Adrenal gland (tissue), 12 donors: ENCODE results near the gene GNPDA1. TPM values are rescaled to one million over a fixed set of nuclear protein-coding genes. Genes with fewer than 3 reads are reported as not detected.
"Not testable (repeated sequence)": the region's sequence is repeated elsewhere in the genome, so short reads cannot be mapped to it uniquely, and the experiment has no call there.

ENCODE experiments used
- DNase-seq, 7 donors: peaks; one replicate each; pipeline ENCODE4 v3.0.0-alpha.2; 2019 to 2020
- H3K27ac ChIP-seq, 5 donors: fragments of 200-600 bp; sonication (generic) in 4 of 5; 1 replicate in 3 of 5; 2 replicates in 2 of 5; pipeline versions ENCODE4 v1.5.1 to v1.8.0; 2016 to 2020; ENCODE audit warnings: mild to moderate bottlenecking in 1 of 5
- H3K27me3 ChIP-seq: fragments of 200-600 bp; 2 replicates; pipeline ENCODE4 v1.8.0; 2021
- H3K36me3 ChIP-seq, 2 donors: fragments of 200-600 bp; replicated peaks in 1 of 2; 1 replicate in 1 of 2; 2 replicates in 1 of 2; pipeline versions ENCODE4 v1.5.1 to v1.8.0; 2018 to 2022
- H3K4me1 ChIP-seq, 2 donors: fragments of 200-600 bp; replicated peaks in 1 of 2; 1 replicate in 1 of 2; 2 replicates in 1 of 2; pipeline versions ENCODE4 v1.5.1 to v1.8.0; 2018 to 2021
- H3K4me3 ChIP-seq, 4 donors: fragments of 200-600 bp; sonication (generic) in 3 of 4; one replicate each; pipeline ENCODE4 v1.5.1; 2016 to 2018
- H3K9me3 ChIP-seq, 3 donors: fragments of 200-600 bp; sonication (generic) in 1 of 3; replicated peaks in 1 of 3; 1 replicate in 2 of 3; 2 replicates in 1 of 3; pipeline versions ENCODE4 v1.5.1 to v1.8.0; 2016 to 2021
- CTCF ChIP-seq, 6 experiments: fragments of 450-650 bp in 4 of 6; fragments of 200-600 bp in 2 of 6; sonication (generic) in 1 of 6; IDR thresholded peaks; 1 replicate in 5 of 6; 2 replicates in 1 of 6; pipeline versions ENCODE4 v1.5.1 to v1.8.0; 2016 to 2021; ENCODE audit warnings: antibody characterized with exemption in 6 of 6, mild to moderate bottlenecking in 2 of 6, moderate library complexity in 1 of 6
- POLR2A ChIP-seq, 2 donors: fragments of 450-650 bp; IDR thresholded peaks; one replicate each; pipeline ENCODE4 v1.6.1; 2017; ENCODE audit warnings: antibody characterized with exemption in 2 of 2, mild to moderate bottlenecking in 2 of 2, moderate library complexity in 1 of 2
- WGBS, 4 donors: extraction: QIAGEN DNeasy Blood & Tissue Kit in 2 of 4; methylation state at CpG; one replicate each; pipeline versions ENCODE4 v1.1.5 to v1.1.7; 2013 to 2017; 5-methylcytosine and 5-hydroxymethylcytosine counted together
- intact Hi-C, 2 donors: fragments of 100-400 bp; cut with DNase I; formaldehyde crosslinking; loops; one replicate each; pipeline versions ENCODE4 v1.14.1 to v1.15.0; 2022 to 2023
- polyA plus RNA-seq, 3 donors: library from polyadenylated mRNA; stranded (reverse); fragments of 200-250 nt in 2 of 3; fragments of 350-450 nt in 1 of 3; fragmentation: Illumina TruSeq in 1 of 3; extraction: RNeasy Lipid Tissue Mini Kit (QIAGEN cat#74804) in 1 of 3; gene quantifications; one replicate each; pipeline ENCODE4 v1.2.3, GENCODE V29; 2013 to 2014
- total RNA-seq, 9 donors: library from RNA; depleted of rRNA in 4 of 9; stranded (reverse); fragments of >200 nt in 4 of 9; fragments of 120-200 nt in 1 of 9; fragmentation: NEBNext Ultra II Directional in 1 of 9; extraction: Animal tissue kit (Norgen Biotek cat#: 25700) in 1 of 9; gene quantifications; one replicate each; pipeline versions ENCODE4 v1.1.0 to v1.2.4, GENCODE V29; 2013 to 2023
- donor health status: healthy with polysubstance abuse.
- donor health status: Bipolar disorder and iron deficiency.
- donor health status: DM: yes; HTN: yes; CAD: no.
- donor health status: DM: no; HTN: no; CAD: no.
- donor health status: DM: no; HTN: no; CAD: no.
- donor health status: DM: yes; HTN: yes; CAD: no.

GNPDA1 gene
- total and polyA plus RNA-seq, 12 donors, result 23.3 to 92.8 (median 58.7) TPM

GRCh38 chr5:142036918-142037317 lies 24.1 kb upstream of the GNPDA1 start:
- H3K9me3 ChIP-seq, result no peaks in the 10 kb centered on the region
- H3K27ac ChIP-seq, result no peak overlapping the region
- H3K4me1 ChIP-seq, result peaks cover 0 to 7% of the 10 kb centered on the region in 2 donors
- WGBS, 4 donors, result 86 to 91% (median 88%) methylated on average over 13 of the region's 13 CpGs
- DNase-seq, result peak in 1 of 7 donors; percentile 18
- no peak overlapping the region for H3K4me3 ChIP-seq
- intact Hi-C loops, result no loop called here
- H3K36me3 ChIP-seq, result no peaks in the 10 kb centered on the region
- no peak for TF ChIP-seq CTCF (IDR thresholded peaks at IDR 0.05)
- no peak for TF ChIP-seq POLR2A (IDR thresholded peaks at IDR 0.05)
- no peaks in the 10 kb centered on the region for H3K27me3 ChIP-seq

- Histone ChIP-seq H3K4me3 (no peak overlapping the region), H3K27me3 (no peaks in the 10 kb centered on the region), H3K9me3 (no peaks in the 10 kb centered on the region), H3K36me3 (no peaks in the 10 kb centered on the region), H3K27ac (no peak overlapping the region), H3K4me1 (peaks cover 0 to 7% of the 10 kb centered on the region in 2 donors)
- intact Hi-C loops, result no loop called here
- DNase-seq, result peak in 1 of 7 donors; percentile 54
- TF ChIP-seq POLR2A (IDR thresholded peaks at IDR 0.05) (no peak), CTCF (IDR thresholded peaks at IDR 0.05) (no peak)
These were observed 22.2 kb upstream of the GNPDA1 start for GRCh38 chr5:142034994-142035393.

GRCh38 chr5:142033632-142034567 lies 21.1 kb upstream of the GNPDA1 start:
- H3K36me3 ChIP-seq, H3K27ac ChIP-seq, H3K4me1 ChIP-seq, intact Hi-C loops, H3K4me3 ChIP-seq, H3K27me3 ChIP-seq, H3K9me3 ChIP-seq: not testable (repeated sequence)
- WGBS, 4 donors, result 86 to 91% (median 90%) methylated on average over 15 of the region's 15 CpGs
- DNase-seq, result peak in 1 of 7 donors; percentile 20

GRCh38 chr5:142032747-142033631 lies 20.2 kb upstream of the GNPDA1 start:
- intact Hi-C loops, result no loop called here

More at GRCh38 chr5:142032747-142033631, 20.2 kb upstream of the GNPDA1 start:
- no peak overlapping the region for H3K4me3 ChIP-seq
- no peaks in the 10 kb centered on the region for H3K27me3 ChIP-seq
- no peaks in the 10 kb centered on the region for H3K9me3 ChIP-seq
- DNase-seq, result peak in 1 of 7 donors; percentile 23
- TF ChIP-seq POLR2A (IDR thresholded peaks at IDR 0.05) (no peak), CTCF (IDR thresholded peaks at IDR 0.05) (no peak)
- no peaks in the 10 kb centered on the region for H3K36me3 ChIP-seq
- 79 to 84% (median 82%) methylated on average over 17 to 19 of the region's 19 CpGs for WGBS, 4 donors
- no peak overlapping the region for H3K27ac ChIP-seq
- H3K4me1 ChIP-seq, result no peaks in the 10 kb centered on the region
